HEK293 (cell line): ENCODE data around the gene AURKA.

ENCODE experiments used
- CTCF ChIA-PET: fragments of 350-600 bp; formaldehyde crosslinking; extraction: SDS; loops from one replicate; lab custom pipeline; 2021; ENCODE audit warnings: antibody characterized with exemption; lab: Yijun Ruan, JAX
- POLR2A ChIA-PET: fragments of 300-600 bp; formaldehyde crosslinking; extraction: SDS; loops from one replicate; lab custom pipeline; 2020; ENCODE audit warnings: antibody characterized with exemption, inconsistent platforms; lab: Yijun Ruan, JAX
- H3K27ac ChIP-seq: fragments of 200-500 bp; sonication (Bioruptor generic); 2 replicates; pipeline ENCODE4 v1.5.1; 2014; ENCODE audit warnings: low read depth, low read length, control low read depth, inconsistent platforms; ENCODE audit errors: extremely low read depth
- H3K36me3 ChIP-seq, 2 experiments: fragments of 200-500 bp in 1 of 2; sonication (Bioruptor generic) in 1 of 2; 1 replicate in 1 of 2; 2 replicates in 1 of 2; pipeline ENCODE4 v1.5.1; 2014 to 2017; ENCODE audit warnings: inconsistent platforms in 2 of 2, low read length in 2 of 2; ENCODE audit not compliant: control insufficient read depth in 2 of 2, insufficient read depth in 1 of 2
- H3K4me1 ChIP-seq: fragments of 200-500 bp; sonication (Bioruptor generic); 2 replicates; pipeline ENCODE4 v1.5.1; 2014; ENCODE audit warnings: mild to moderate bottlenecking, low read length, inconsistent platforms; ENCODE audit not compliant: control insufficient read depth, insufficient read depth
- H3K4me3 ChIP-seq: 2 replicates; pipeline ENCODE4 v1.5.1; 2011; ENCODE audit warnings: low read depth, mild to moderate bottlenecking, control low read depth, low read length, moderate library complexity
- H3K9me3 ChIP-seq: fragments of 200-500 bp; sonication (Bioruptor generic); 2 replicates; pipeline ENCODE4 v1.5.1; 2014; ENCODE audit warnings: low read depth, low read length, inconsistent platforms; ENCODE audit not compliant: control insufficient read depth, insufficient read depth
- AEBP2 ChIP-seq: fragments of 450-650 bp; formaldehyde crosslinking; IDR thresholded peaks from 2 replicates; pipeline ENCODE4 v1.5.1; 2016; ENCODE audit warnings: missing biosample characterization, missing genetic modification characterization, borderline replicate concordance
- HOXD13 ChIP-seq: sonication (generic); formaldehyde crosslinking; IDR thresholded peaks from 2 replicates; pipeline ENCODE4 v1.8.0; 2022; ENCODE audit warnings: missing genetic modification reagents, borderline replicate concordance
- SCRT1 ChIP-seq: fragments of 450-650 bp; formaldehyde crosslinking; IDR thresholded peaks from 2 replicates; pipeline ENCODE4 v1.5.1; 2016; ENCODE audit warnings: missing biosample characterization, missing genetic modification characterization, borderline replicate concordance
- TRIM28 ChIP-seq: IDR thresholded peaks from 2 replicates; pipeline ENCODE4 v1.6.1; 2011; ENCODE audit warnings: low read length, control low read depth, borderline replicate concordance
- TSHZ1 ChIP-seq: fragments of 450-650 bp; formaldehyde crosslinking; IDR thresholded peaks from 2 replicates; pipeline ENCODE4 v1.5.1; 2016; ENCODE audit warnings: missing biosample characterization, missing genetic modification characterization, borderline replicate concordance
- ZIC2 ChIP-seq: fragments of 450-650 bp; formaldehyde crosslinking; IDR thresholded peaks from 2 replicates; pipeline ENCODE4 v1.5.1; 2016; ENCODE audit warnings: missing biosample characterization, missing genetic modification characterization
- ZNF280D ChIP-seq: fragments of 450-650 bp; formaldehyde crosslinking; IDR thresholded peaks from 2 replicates; pipeline ENCODE4 v1.5.1; 2016; ENCODE audit warnings: missing biosample characterization, missing genetic modification characterization
- ZNF292 ChIP-seq: fragments of 450-650 bp; formaldehyde crosslinking; IDR thresholded peaks from 2 replicates; pipeline ENCODE4 v1.5.1; 2016; ENCODE audit warnings: low read depth, missing biosample characterization, missing genetic modification characterization, borderline replicate concordance
- ZNF350 ChIP-seq: fragments of 450-650 bp; formaldehyde crosslinking; IDR thresholded peaks from 2 replicates; pipeline ENCODE4 v1.5.0; 2017; ENCODE audit warnings: missing biosample characterization, mild to moderate bottlenecking, missing genetic modification characterization
- ZNF48 ChIP-seq: fragments of 450-650 bp; formaldehyde crosslinking; IDR thresholded peaks from 2 replicates; pipeline ENCODE4 v1.5.1; 2016; ENCODE audit warnings: missing biosample characterization, missing genetic modification characterization
- ZNF501 ChIP-seq: fragments of 450-650 bp; formaldehyde crosslinking; IDR thresholded peaks from 2 replicates; pipeline ENCODE4 v1.5.1; 2016; ENCODE audit warnings: missing biosample characterization, missing genetic modification characterization
- ZNF510 ChIP-seq: fragments of 450-650 bp; formaldehyde crosslinking; IDR thresholded peaks from 2 replicates; pipeline ENCODE4 v1.5.1; 2018; ENCODE audit warnings: mild to moderate bottlenecking, missing genetic modification characterization, missing biosample characterization; ENCODE audit not compliant: insufficient replicate concordance
- ZNF629 ChIP-seq: fragments of 450-650 bp; formaldehyde crosslinking; IDR thresholded peaks from 2 replicates; pipeline ENCODE4 v1.5.1; 2017; ENCODE audit warnings: missing biosample characterization, missing genetic modification characterization
- ZNF791 ChIP-seq: fragments of 450-650 bp; formaldehyde crosslinking; IDR thresholded peaks from 2 replicates; pipeline ENCODE4 v1.5.1; 2016; ENCODE audit warnings: missing biosample characterization, missing genetic modification characterization
- ZNF837 ChIP-seq: fragments of 450-650 bp; formaldehyde crosslinking; IDR thresholded peaks from 2 replicates; pipeline ENCODE4 v1.5.1; 2016; ENCODE audit warnings: missing biosample characterization, missing genetic modification characterization
- TF ChIP-seq, protein P1 (sequence below): fragments of 450-650 bp; formaldehyde crosslinking; IDR thresholded peaks from 2 replicates; pipeline ENCODE4 v1.5.1; 2016; ENCODE audit warnings: missing biosample characterization, missing genetic modification characterization

Gene AURKA

DNA sequence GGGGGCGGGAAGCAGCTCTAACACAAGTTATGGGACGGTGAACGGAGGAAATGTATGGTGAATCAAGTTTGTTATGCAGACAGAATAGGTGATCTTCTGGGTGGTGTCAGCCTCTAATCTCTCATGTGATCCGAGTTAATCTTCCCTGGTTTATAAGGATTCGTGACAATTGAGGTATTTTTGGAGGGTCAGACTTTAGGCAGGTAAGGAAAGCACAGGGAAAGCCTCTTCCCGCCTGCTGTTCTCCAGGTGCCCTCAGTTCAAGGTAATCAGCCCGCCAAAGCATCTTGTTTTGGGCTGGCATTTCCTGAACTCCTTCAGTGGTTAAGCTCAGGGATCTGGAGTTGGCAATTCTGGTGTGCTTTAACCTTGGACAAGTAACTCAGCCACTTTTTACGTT lies 1.6 kb upstream of the AURKA start:
- Histone ChIP-seq H3K27ac (no peak overlapping the region), H3K36me3 (peaks cover 22 to 72% of the 10 kb centered on the region in 2 experiments), H3K4me1 (peaks cover 4% of the 10 kb centered on the region; the same call in 1 of the 2 replicates), H3K4me3 (peak overlapping the region; percentile 88), H3K9me3 (no peaks in the 10 kb centered on the region)
- CTCF ChIA-PET, result interaction anchor here (0.7 kb wide), 1 partner anchor 8 kb away, joined by 3 read pairs; no protein-coding TSS in a partner anchor
- TF ChIP-seq ZNF629 (tag by site-specific recombination), result no peak
- no peak for TF ChIP-seq AEBP2 (tag by site-specific recombination)
- TF ChIP-seq ZNF292 (tag by site-specific recombination), result no peak
- no peak for TF ChIP-seq ZNF350 (tag by site-specific recombination)
- no peak for TF ChIP-seq HOXD13 (CRISPR knock-in tag)
- TF ChIP-seq TRIM28, result no peak
- TF ChIP-seq ZNF837 (tag by site-specific recombination), result no peak
- TF ChIP-seq ZNF510 (tag by site-specific recombination), result no peak
- no peak for TF ChIP-seq ZNF48
- TF ChIP-seq SCRT1 (tag by site-specific recombination), result no peak
- TF ChIP-seq TSHZ1 (tag by site-specific recombination), result no peak
- TF ChIP-seq ZNF280D (tag by site-specific recombination), result no peak
- TF ChIP-seq ZNF791, result no peak
- TF ChIP-seq, protein P1, sequence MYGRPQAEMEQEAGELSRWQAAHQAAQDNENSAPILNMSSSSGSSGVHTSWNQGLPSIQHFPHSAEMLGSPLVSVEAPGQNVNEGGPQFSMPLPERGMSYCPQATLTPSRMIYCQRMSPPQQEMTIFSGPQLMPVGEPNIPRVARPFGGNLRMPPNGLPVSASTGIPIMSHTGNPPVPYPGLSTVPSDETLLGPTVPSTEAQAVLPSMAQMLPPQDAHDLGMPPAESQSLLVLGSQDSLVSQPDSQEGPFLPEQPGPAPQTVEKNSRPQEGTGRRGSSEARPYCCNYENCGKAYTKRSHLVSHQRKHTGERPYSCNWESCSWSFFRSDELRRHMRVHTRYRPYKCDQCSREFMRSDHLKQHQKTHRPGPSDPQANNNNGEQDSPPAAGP (tag by site-specific recombination), result no peak
- no peak for TF ChIP-seq ZIC2 (tag by site-specific recombination)
- TF ChIP-seq ZNF501 (tag by site-specific recombination), result no peak
- POLR2A ChIA-PET, result no interaction called here
